ENCODE data around the gene TARDBP.
A peak's percentile ranks its signal among the peaks of the same experiment; 100 is the strongest.
"Not testable (repeated sequence)": the region's sequence is repeated elsewhere in the genome, so short reads cannot be mapped to it uniquely, and the experiment has no call there.

Gene TARDBP

GRCh38 chr1:10992864-10993263 is 19.6 kb upstream of the TARDBP start:
- TF ChIP-seq CTCF (IDR thresholded peaks at IDR 0.05; ENCODE audit: control insufficient read depth, insufficient read depth, low read depth, low read length, missing control alignments): no peak
- DNase-seq (ENCODE audit: low read depth): no peak
- H3K4me3 ChIP-seq (ENCODE audit: control insufficient read depth, low read depth, low read length): no peak overlapping the region

- no peak for DNase-seq (ENCODE audit: low read depth)
- no peak overlapping the region for H3K4me3 ChIP-seq (ENCODE audit: control insufficient read depth, low read depth, low read length)
- TF ChIP-seq CTCF (IDR thresholded peaks at IDR 0.05; ENCODE audit: control insufficient read depth, insufficient read depth, low read depth, low read length, missing control alignments): no peak
Measured at GRCh38 chr1:10996100-10996499, 16.4 kb upstream of the TARDBP start.

- H3K4me3 ChIP-seq (ENCODE audit: control insufficient read depth, low read depth, low read length): no peak overlapping the region
- no peak for TF ChIP-seq CTCF (IDR thresholded peaks at IDR 0.05; ENCODE audit: control insufficient read depth, insufficient read depth, low read depth, low read length, missing control alignments)
- DNase-seq (ENCODE audit: low read depth): no peak
Measured at GRCh38 chr1:11000526-11000925, 11.9 kb upstream of the TARDBP start.

GRCh38 chr1:11013160-11013531 is 692 bp downstream of the TARDBP start:
- no peak for TF ChIP-seq CTCF (IDR thresholded peaks at IDR 0.05; ENCODE audit: control insufficient read depth, insufficient read depth, low read depth, low read length, missing control alignments)
- H3K4me3 ChIP-seq (ENCODE audit: control insufficient read depth, low read depth, low read length): peak overlapping the region; percentile 82
- DNase-seq (ENCODE audit: low read depth): no peak

GRCh38 chr1:11019358-11019757 is 6.9 kb downstream of the TARDBP start:
- not testable (repeated sequence) for DNase-seq (ENCODE audit: low read depth); H3K4me3 ChIP-seq (ENCODE audit: control insufficient read depth, low read depth, low read length)

- no peak for TF ChIP-seq CTCF (IDR thresholded peaks at IDR 0.05; ENCODE audit: control insufficient read depth, insufficient read depth, low read depth, low read length, missing control alignments)
- no peak overlapping the region for H3K4me3 ChIP-seq (ENCODE audit: control insufficient read depth, low read depth, low read length)
Measured at GRCh38 chr1:11019971-11020370, 7.5 kb downstream of the TARDBP start.

GRCh38 chr1:11023201-11023600 is 10.7 kb downstream of the TARDBP start:
- H3K4me3 ChIP-seq (ENCODE audit: control insufficient read depth, low read depth, low read length): no peak overlapping the region
- DNase-seq (ENCODE audit: low read depth): no peak
- no peak for TF ChIP-seq CTCF (IDR thresholded peaks at IDR 0.05; ENCODE audit: control insufficient read depth, insufficient read depth, low read depth, low read length, missing control alignments)

More at GRCh38 chr1:11019971-11020370, 7.5 kb downstream of the TARDBP start:
- DNase-seq (ENCODE audit: low read depth): no peak
